ENCODE results near the gene FLVCR1.
A peak's percentile ranks its signal among the peaks of the same experiment; 100 is the strongest.
"Not testable (repeated sequence)": the region's sequence is repeated elsewhere in the genome, so short reads cannot be mapped to it uniquely, and the experiment has no call there.

The FLVCR1 gene

DNA sequence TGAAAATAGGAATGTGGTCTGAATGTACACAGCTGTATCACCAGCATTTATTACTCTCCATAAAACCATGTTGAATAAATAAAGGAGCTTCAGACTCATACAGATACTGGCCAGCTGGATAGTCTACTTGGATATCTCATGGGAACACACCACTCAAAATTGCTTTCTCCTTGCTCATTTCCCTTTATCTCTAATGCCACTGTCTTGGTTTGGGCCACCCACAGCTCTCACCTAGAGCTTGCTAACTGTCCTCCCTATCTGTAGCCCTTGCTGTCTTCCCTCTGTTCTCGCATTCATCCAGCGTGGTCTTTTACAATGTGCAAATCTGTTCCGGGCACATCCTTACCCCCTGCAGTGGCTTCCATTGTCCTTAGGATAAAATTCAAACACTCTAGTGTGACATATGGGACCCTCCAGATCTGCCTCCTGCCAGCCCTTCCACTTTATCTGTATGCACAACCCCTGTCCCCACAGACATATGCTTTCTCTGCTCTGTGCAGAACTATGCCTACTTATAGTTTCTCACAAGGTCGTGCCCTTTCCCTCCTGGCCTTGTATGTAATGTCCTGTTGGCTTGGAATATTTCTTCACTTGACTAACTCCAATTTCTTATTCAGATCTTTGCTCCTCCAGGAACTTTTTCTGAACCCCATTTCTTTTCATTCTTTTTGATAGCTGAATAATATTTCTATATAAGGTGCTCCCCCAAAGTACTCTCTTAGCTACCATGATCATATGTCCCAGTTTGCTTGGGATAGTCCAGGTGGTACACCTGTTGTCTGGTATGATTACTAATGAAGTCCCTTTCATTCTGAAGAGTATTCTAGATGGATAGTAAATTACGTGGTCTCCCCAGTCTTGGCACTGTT, 2.9 kb downstream of the FLVCR1 start:
- peak; percentile 8 for DNase-seq (ENCODE audit: low spot score)

DNA sequence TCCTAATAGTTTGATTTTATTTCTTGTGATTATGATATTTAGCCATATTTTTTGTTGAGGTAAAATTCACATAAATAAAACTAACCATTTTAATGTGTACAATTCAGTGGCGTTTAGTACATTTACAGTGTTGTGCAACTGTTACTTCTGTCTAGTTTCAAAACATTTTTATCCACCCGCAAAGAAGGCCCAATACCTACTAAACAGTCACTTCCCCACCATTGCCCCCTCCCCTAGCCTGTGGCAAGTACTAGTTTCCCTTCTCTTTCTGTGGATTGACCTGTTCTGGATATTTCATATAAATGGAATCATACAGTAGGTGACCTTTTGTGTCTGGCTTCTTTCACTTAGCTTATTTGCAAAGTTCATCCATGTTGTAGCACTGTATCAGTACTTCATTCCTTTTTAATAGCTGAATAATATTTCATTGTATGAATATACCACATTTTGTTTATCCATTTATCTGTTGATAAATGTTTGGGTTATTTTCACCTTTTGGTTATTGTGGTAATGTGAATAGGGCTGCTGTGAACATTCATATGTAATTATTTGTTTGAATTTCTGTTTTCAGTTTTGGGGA, 4.1 kb downstream of the FLVCR1 start:
- DNase-seq (ENCODE audit: low spot score) = no peak

DNA sequence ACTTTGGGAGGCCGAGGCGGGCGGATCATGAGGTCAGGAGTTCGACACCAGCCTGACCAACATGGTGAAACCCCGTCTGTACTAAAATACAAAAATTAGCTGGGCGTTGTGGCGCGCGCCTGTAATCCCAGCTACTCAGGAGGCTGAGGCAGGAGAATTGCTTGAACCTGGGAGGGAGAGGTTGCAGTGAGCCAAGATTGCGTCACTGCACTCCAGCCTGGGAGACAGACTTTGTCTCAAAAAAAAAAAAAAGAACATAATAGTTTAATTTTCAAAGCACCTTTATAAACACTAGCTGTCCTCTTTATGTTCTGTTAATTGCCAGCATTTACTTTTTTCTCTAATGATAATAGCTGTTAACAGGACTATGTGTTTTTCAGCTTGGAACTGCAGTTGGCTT, 5.3 kb downstream of the FLVCR1 start:
- DNase-seq (ENCODE audit: low spot score) = not testable (repeated sequence)

DNA sequence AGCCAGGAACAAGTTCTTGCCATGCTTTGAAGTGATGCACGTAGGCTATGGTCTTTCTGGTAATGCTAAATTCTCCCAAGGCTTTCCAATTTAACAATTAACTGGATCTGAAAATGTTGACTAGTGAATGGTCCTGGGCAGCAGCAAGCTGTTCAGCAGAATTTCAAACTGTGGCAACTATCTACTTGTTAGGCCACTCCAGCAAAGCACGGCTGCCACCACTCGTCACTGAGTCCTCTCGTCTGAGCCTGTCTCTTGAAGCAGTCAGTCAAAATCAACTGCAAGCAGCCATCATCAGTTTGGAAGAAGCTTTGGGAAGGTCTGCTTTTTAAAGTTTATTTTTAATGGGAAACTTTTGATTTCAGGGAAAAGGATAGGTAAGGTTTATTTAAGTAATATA, 6.1 kb downstream of the FLVCR1 start:
- DNase-seq (ENCODE audit: low spot score) = no peak

DNA sequence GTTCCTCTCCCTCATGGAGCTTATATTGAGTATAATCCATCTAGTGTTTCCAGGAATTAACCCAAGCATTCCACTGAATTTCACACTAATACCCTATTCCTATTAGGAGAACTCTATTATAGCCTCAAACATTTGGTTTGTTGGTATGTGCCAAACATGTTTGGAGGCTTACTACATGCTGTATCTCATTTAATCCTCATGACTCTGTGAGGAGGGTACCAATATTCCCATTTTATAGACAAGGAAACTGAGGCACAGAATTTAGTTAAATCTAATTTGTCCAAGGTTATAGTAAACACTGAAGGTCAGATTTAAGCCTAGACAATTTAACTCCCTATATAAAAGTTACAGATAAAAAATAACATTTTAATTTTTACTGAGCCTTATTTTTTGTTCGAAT, 9.1 kb downstream of the FLVCR1 start:
- DNase-seq (ENCODE audit: low spot score) = no peak

DNA sequence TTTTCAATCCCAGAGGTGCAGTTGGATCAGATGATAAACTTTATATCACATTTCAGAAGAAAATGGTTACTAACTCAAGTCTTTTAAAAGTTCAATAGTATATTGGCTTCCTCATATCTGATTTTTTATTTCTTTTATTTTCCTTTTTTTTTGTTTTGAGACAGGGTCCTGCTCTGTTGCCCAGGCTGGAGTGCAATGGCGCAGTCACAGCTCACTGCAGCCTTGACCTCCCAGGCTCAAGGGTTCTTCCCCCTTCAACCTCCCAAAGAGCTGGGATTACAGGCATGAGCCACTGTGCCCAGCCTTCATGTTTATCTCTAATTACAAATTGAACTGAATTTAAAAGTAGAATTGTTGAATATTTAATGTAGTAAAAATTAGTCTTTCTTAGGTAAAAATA, 13.9 kb downstream of the FLVCR1 start:
- no peak for DNase-seq (ENCODE audit: low spot score)

DNA sequence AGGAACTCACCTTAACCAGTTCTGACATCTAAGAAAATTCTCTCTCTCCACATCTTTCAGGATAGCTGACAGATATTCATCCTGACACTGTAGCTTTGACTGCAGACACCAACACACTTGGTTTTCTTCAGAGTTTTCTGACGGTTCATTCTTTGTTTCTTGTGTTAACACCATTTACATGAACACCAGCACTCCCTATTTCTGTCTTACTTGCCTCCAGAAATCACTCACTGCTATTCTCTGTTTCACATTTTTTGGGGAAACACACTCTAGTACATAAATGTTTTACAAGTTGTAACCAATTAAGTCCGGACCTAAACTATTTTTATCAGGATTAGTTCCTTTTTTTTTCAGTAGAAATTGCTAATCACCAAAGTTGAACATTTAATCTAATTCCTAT, 15.4 kb downstream of the FLVCR1 start:
- no peak for DNase-seq (ENCODE audit: low spot score)

DNA sequence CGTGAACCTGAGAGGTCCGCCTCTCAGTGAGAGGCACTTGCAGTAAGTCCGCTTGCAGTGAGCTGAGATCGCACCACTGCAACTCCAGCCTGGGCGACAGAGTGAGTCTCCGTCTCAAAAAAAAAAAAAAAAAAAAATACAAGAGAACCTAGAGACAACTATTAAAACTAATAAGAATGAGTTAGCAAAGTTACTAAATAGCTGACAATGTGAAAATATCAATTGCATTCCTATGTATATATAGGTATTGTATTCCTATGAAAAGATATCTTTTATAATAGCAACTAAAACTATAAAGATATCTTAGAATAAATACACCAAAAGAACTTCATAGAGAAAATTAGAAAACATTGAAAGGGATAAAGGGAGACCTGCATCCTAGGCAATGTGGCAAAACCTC, 20.3 kb downstream of the FLVCR1 start:
- DNase-seq (ENCODE audit: low spot score) = no peak

DNA sequence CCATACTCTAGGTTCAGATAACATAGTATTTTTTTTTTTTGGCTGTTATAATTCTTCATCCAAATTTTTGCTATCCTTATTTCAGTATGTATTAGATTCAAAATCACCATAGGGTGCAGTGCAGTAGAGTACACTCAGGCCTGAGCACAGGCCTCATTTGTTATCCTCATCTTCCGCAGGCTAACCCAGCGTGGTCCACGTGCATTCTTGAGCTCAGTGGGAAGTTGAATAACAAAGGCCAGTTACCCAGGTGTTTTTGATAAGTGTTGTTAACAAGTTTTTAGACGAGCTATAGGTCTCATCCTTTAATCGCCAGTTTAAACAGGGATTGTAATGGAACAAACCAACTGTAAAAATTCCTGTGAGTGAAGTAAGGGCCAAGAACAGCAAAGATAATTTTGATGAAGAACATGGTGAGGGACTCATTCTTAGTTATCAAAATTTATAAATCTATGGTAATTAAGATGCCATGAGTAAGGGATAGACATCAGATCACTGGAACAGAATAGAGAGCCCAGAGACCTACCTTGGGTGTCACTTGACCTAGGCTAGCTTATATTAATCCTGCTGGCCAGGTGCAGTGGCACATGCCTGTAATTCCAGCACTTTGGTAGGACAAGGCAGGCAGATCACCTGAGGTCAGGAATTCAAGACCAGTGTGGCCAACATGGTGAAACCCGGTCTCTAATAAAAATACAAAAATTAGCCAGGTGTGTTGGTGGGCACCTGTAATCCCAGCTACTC, 22.0 kb downstream of the FLVCR1 start:
- DNase-seq (ENCODE audit: low spot score) = no peak

DNA sequence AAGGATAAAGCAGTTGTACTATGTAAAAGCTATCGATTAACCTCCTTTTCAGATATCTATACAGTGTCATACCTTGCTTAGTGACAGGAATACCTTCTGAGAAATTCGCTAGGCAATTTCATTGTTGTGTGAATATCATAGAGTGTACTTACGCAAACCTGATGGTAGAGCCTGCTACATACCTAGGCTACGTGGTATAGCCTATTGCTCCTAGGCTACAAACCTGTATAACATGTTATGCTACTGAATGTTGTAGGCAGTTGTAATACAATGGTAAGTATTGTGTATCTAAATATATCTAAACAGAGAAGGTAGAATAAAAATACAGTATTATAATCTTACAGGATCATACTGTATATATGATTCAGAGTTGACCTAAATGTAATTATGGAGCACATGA, 26.5 kb downstream of the FLVCR1 start:
- no peak for DNase-seq (ENCODE audit: low spot score)

DNA sequence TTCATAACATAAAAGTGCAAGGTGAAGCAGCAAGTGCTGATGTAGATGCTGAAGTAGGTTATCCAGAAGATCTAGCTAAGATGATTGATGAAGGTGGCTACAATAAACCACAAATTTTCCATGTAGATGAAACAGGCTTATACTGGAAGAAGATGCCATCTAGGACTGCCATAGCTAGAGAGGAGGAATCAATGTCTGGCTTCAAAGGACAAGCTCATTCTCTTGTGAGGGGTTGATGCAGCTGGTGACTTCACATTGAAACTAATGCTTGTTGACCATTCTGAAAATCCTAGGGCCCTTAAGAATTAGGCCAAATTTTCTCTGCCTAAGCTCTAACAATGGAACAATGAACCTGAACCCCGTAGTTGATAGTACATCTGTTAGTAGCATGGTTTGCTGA, 34.0 kb downstream of the FLVCR1 start:
- DNase-seq (ENCODE audit: low spot score) = no peak

DNA sequence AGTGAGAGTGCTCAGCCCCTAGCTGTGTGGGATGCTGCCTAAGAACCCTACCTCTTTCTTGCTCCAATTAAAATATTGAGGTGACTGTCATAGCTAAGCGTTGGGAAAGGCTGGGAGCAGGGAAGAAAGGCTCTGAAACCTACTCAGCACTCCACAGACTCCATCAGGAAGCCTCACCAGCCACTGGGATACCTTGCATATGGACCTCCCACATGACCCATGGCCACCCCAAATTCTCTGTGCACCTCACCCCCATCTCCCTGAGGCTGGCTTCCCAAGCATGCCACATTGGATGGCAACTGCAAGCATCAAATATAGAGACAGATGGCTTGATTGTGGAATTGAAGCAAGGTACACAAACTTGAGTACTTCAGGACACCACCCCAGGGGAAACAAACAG, 41.8 kb downstream of the FLVCR1 start:
- DNase-seq (ENCODE audit: low spot score) = no peak

DNA sequence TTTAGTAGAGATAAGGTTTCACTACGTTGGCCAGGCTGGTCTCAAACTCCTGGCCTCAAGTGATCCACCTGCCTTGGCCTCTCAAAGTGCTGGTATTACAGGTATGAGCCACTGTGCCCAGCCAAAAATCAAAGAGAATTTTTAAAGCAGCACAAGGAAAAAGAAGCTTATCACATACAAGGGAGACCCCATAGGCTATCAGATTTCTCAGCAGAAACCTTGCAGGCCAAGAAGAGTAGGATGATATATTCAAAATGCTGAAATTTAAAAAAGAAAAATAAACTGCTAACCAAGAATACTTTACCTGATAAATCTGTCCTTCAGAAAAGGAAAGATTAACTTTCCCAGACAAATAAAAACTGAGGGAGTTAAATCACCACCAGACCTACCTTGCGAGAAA, 43.2 kb downstream of the FLVCR1 start:
- DNase-seq (ENCODE audit: low spot score) = no peak

DNA sequence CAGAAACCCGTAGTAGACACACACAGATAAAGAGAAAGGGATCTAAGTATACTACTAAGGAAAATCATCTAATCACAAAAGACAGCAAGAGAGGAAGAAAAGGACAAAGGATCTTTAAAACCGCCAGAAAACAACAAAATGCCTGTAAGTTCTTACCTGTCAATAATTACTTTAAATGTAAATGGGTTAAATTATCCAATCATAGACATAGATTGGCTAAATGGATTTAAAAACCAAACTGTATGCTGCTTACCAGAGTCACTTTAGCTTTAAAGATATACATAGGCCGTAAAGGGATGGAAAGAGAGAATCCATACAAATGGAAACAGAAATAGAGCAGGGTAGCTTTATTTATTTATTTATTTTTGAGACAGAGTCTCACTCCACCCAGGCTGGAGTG, 44.0 kb downstream of the FLVCR1 start:
- DNase-seq (ENCODE audit: low spot score) = no peak

DNA sequence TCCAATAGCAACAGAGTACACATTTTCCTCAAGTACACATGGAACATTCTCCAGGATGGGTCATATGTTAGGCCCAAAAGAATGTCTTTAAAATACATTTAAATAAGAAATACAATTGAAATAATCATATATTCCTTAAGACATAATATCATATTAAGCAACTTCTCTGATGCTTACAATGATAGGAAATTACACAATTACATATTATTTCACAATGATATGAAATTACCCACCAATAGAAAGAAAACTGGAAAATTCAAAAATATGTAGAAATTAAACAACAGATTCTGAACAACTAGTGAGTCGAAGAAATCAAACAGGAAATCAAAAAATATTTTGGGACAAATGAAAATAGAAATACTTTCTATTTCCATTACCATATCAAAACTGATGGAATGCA, 45.6 kb downstream of the FLVCR1 start:
- no peak for DNase-seq (ENCODE audit: low spot score)

DNA sequence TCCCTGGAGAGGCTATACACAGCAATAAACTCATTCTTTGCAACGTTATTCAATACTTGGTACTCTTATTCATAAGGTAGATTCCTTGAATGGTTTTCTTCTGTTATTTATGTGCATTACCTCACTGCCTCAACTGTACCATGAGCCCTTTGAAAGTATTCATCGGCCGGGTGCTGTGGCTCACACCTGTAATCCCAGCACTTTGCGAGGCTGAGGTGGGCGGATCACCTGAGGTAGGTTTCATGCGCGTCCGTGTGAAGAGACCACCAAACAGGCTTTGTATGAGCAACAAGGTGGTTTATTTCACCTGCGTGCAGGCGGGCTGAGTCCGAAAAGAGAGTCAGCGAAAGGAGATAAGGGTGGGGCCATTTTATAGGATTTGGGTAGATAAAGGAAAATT, 50.0 kb downstream of the FLVCR1 start:
- not testable (repeated sequence) for DNase-seq (ENCODE audit: low spot score)

DNA sequence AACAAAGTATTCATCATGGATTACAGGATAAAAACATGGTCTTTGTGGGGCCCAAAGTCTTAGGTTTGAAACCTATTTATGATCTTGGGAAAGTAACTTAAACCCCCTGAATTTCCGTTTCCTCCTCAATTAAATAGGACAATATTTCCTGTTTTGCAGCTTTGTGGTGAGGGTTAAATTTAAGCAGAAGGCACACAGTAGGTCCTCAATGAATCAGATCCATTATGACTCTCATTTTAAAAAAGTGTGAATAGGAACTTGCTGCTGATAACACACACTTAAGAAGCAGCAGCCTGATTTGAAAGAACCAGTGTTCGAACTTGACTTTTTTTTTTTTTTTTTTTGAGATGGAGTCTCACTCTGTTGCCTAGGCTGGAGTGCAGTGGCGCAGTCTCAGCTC, 50.9 kb downstream of the FLVCR1 start:
- DNase-seq (ENCODE audit: low spot score) = no peak

DNA sequence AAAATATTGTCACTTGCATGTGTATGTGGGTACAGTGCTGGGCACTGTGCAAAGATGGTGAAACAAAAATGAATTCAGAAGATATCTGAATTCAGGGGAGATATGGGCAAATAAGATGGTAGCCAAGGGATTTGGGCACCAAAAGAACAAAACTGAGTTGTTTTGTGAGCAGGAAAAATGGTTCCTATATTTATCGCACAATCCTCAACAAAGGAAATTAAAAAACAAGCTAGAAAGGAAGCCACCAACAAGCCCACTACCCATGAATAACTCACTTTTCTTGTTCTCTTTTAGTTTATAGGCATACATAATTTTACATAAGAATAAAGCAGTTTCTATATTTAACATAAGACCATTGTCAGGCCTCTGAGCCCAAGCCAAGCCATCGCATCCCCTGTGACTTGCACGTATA, 51.6 kb downstream of the FLVCR1 start:
- DNase-seq (ENCODE audit: low spot score) = no peak

DNA sequence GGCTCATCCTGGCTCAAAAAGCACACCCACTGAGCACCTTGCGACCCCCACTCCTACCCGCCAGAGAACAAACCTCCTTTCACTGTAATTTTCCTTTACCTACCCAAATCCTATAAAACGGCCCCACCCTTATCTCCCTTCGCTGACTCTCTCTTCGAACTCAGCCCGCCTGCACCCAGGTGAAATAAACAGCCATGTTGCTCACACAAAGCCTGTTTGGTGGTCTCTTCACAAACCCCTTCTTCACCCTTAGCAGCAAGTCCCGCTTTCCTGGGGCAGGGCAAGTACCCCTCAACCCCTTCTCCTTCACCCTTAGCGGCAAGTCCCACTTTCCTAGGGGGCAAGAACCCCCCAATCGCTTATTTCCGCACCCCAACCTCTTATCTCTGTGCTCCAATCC, 52.1 kb downstream of the FLVCR1 start:
- not testable (repeated sequence) for DNase-seq (ENCODE audit: low spot score)

DNA sequence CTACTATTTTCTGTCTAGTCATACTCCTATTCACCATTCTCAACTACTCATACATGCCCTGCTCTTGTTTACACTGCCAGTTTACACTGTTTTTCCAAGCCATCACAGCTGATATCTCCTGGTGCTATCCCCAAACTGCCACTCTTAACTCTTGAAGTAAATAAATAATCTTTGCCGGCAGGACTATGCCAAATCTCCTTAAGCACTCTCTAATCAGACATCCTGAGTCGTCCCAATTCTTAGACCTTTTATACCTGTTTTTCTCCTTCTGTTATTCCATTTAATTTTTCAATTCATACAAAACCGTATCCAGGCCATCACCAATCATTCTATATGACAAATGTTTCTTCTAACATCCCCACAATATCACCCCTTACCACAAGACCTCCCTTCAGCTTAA, 55.6 kb downstream of the FLVCR1 start:
- DNase-seq (ENCODE audit: low spot score) = not testable (repeated sequence)

DNA sequence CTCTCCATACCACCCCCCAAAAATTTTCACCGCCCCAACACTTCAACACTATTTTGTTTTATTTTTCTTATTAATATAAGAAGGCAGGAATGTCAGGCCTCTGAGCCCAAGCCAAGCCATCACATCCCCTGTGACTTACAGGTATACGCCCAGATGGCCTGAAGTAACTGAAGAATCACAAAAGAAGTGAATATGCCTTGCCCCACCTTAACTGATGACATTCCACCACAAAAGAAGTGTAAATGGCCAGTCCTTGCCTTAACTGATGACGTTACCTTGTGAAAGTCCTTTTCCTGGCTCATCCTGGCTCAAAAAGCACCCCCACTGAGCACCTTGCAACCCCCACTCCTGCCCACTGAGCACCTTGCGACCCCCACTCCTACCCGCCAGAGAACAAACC, 56.0 kb downstream of the FLVCR1 start:
- not testable (repeated sequence) for DNase-seq (ENCODE audit: low spot score)

DNA sequence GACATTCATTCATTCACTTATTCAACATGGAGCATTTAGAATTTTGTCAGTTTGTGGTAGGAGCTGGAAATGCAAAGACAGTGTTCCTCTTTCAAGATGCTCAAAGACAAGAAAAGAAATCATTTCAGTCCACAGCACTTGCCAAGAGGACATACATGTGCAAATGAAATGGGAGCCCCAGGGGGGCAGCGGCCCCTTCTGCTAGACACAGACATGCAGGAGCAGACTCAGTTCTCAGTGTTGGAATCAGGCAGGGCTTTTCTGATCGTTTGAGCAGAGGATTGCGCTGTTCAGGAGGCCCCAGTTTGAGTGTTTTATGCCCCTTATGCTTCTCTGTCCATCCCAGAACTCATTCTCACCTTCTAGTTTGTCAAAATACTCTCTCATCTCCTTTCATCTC, 56.7 kb downstream of the FLVCR1 start:
- DNase-seq (ENCODE audit: low spot score) = no peak

Measured in hepatic stellate cell (primary cell).